Measurements from ENCODE around the gene TBC1D12.

- TF ChIP-seq POLR2A (IDR thresholded peaks at IDR 0.05; ENCODE audit: low read length) (no peak), GATA1 (IDR thresholded peaks at IDR 0.05; ENCODE audit: low read depth, low read length) (no peak)
Measured at GRCh38 chr10:94383530-94383929, 18.8 kb upstream of the TBC1D12 start.
